ENCODE data around the gene GPR161. TPM values are rescaled to one million over a fixed set of nuclear protein-coding genes. Genes with fewer than 3 reads are reported as not detected.
A peak's percentile ranks its signal among the peaks of the same experiment; 100 is the strongest.

The GPR161 gene
- total and polyA plus RNA-seq, 9 of the 15 experiments (the other 6 are each of a cell fraction or from before 2014, with no cell fraction given): 0.15 to 2.4 (median 0.76) TPM

DNA sequence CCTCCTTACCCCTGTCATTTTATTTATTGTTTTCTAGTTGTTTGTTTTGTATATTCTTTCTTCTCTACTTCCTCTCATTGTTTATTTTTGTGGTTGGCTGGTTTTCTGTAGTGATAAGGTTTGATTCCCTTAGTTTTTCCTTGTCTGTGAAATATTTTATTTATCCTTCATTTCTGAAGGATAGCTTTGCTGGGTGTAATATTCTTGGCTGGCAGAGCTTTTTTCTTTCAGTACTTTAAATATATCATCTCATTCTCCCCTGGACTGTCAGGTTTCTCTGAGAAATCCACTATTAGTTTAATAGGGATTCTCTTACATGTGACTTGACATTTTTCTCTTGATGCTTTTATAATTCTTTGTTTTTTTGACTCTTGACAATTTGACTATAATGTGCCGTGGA, 23.2 kb upstream of the GPR161 start:
- H3K9me3 ChIP-seq (replicated peaks; ENCODE audit: control insufficient read depth, insufficient read depth, low read depth, low read length): peaks cover 2% of the 10 kb centered on the region; the same call in 1 of the 2 replicates
- no peak overlapping the region for H3K9ac ChIP-seq (ENCODE audit: insufficient read depth in 1 of 2, low read depth in 2 of 2, low read length in 2 of 2)
- H3K27me3 ChIP-seq (ENCODE audit: control insufficient read depth in 2 of 2, insufficient read depth in 2 of 2, low read length in 2 of 2): no peaks in the 10 kb centered on the region
- intact Hi-C loops (cut with micrococcal nuclease): loop anchor here (2.0 to 5.0 kb wide), 2 partner anchors 62 to 183 kb away; no protein-coding TSS in a partner anchor
- TF ChIP-seq ZFP1 (CRISPR knock-in tag; IDR thresholded peaks at IDR 0.05): peak; percentile 74; the same call in 1 of the 2 replicates
- TF ChIP-seq RAD21 (CRISPR knock-in tag; conservative IDR thresholded peaks at IDR 0.05 in 1 of 2, IDR thresholded peaks at IDR 0.05 in 1 of 2): no peak
- in situ Hi-C loops (cut with MboI): no loop called here
- WGBS (ENCODE audit: insufficient coverage, low coverage, missing lambda C conversion rate): 57% methylated on average over 1 of the region's 1 CpG
- H4K20me1 ChIP-seq (replicated peaks; ENCODE audit: control insufficient read depth, insufficient read depth, low read length): no peaks in the 10 kb centered on the region
- no peak for FAIRE-seq
- BruUV-seq (replicated peaks): no TSS peak
- no peaks in the 10 kb centered on the region for H3K79me2 ChIP-seq (ENCODE audit: control insufficient read depth, insufficient read depth, low read length)
- H3K4me3 ChIP-seq: no peak overlapping the region
- no peak overlapping the region for H3K4me2 ChIP-seq (ENCODE audit: insufficient read depth, low read length)
- no peak for ATAC-seq
- no peak overlapping the region for H2AFZ ChIP-seq (ENCODE audit: low read depth, low read length)
- DNase-seq (ENCODE audit: extremely low read depth in 1 of 4, low spot score in 3 of 4): no peak
- H3K4me1 ChIP-seq (replicated peaks in 1 of 2; ENCODE audit: control insufficient read depth in 2 of 2, insufficient read depth in 2 of 2, low read length in 2 of 2): peaks cover 9% of the 10 kb centered on the region in 2 experiments; a peak in 4 of 5 replicates
- H3K36me3 ChIP-seq (ENCODE audit: control insufficient read depth, insufficient read depth, low read length): no peaks in the 10 kb centered on the region
- no peaks in the 10 kb centered on the region for H3K9me1 ChIP-seq (ENCODE audit: control insufficient read depth, insufficient read depth, low read length)
- H3K27ac ChIP-seq (ENCODE audit: extremely low read depth, low read depth, low read length): no peak overlapping the region
- CTCF ChIA-PET (ENCODE audit: low intra/inter-chr PET ratio): no interaction called here
- POLR2A ChIA-PET: interaction anchor here (1.9 kb wide), 1 partner anchor 8 kb away, joined by 4 read pairs; no protein-coding TSS in a partner anchor

GRCh38 chr1:168159251-168159650, 22.5 kb upstream of the GPR161 start:
- TF ChIP-seq FOS (IDR thresholded peaks at IDR 0.05; ENCODE audit: extremely low read depth, insufficient read length) (no peak), THRAP3 (IDR thresholded peaks at IDR 0.05; ENCODE audit: borderline replicate concordance) (no peak), LARP7 (IDR thresholded peaks at IDR 0.05) (no peak), ZNF445 (CRISPR knock-in tag; IDR thresholded peaks at IDR 0.05; ENCODE audit: low read depth) (no peak), ZNF41 (CRISPR knock-in tag; conservative IDR thresholded peaks at IDR 0.05) (no peak), BRD9 (IDR thresholded peaks at IDR 0.05; ENCODE audit: low read depth, partially characterized antibody) (no peak), ZBTB9 (CRISPR knock-in tag; IDR thresholded peaks at IDR 0.05) (no peak), POLR2H (tag; IDR thresholded peaks at IDR 0.05; ENCODE audit: low read depth) (no peak), SMAD1 (IDR thresholded peaks at IDR 0.05; ENCODE audit: low read depth, low read length, partially characterized antibody) (no peak), ILK (tag; IDR thresholded peaks at IDR 0.05; ENCODE audit: borderline replicate concordance, low read depth) (no peak), HMG20A (CRISPR knock-in tag; conservative IDR thresholded peaks at IDR 0.05) (no peak)
- TF ChIP-seq, protein P1, sequence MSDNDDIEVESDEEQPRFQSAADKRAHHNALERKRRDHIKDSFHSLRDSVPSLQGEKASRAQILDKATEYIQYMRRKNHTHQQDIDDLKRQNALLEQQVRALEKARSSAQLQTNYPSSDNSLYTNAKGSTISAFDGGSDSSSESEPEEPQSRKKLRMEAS (CRISPR knock-in tag; IDR thresholded peaks at IDR 0.05): no peak
- Histone ChIP-seq H2AFZ (ENCODE audit: low read depth, low read length) (no peak overlapping the region), H3K9me1 (ENCODE audit: control insufficient read depth, insufficient read depth, low read length) (no peaks in the 10 kb centered on the region), H3K9ac (ENCODE audit: insufficient read depth in 1 of 2, low read depth in 2 of 2, low read length in 2 of 2) (no peak overlapping the region), H4K20me1 (replicated peaks; ENCODE audit: control insufficient read depth, insufficient read depth, low read length) (no peaks in the 10 kb centered on the region), H3K79me2 (ENCODE audit: control insufficient read depth, insufficient read depth, low read length) (no peaks in the 10 kb centered on the region), H3K9me3 (replicated peaks; ENCODE audit: control insufficient read depth, insufficient read depth, low read depth, low read length) (peaks cover 2% of the 10 kb centered on the region; the same call in 1 of the 2 replicates), H3K4me3 (no peak overlapping the region), H3K36me3 (ENCODE audit: control insufficient read depth, insufficient read depth, low read length) (no peaks in the 10 kb centered on the region), H3K27me3 (ENCODE audit: control insufficient read depth in 2 of 2, insufficient read depth in 2 of 2, low read length in 2 of 2) (no peaks in the 10 kb centered on the region), H3K4me2 (ENCODE audit: insufficient read depth, low read length) (no peak overlapping the region), H3K27ac (ENCODE audit: extremely low read depth, low read depth, low read length) (no peak overlapping the region), H3K4me1 (replicated peaks in 1 of 2; ENCODE audit: control insufficient read depth in 2 of 2, insufficient read depth in 2 of 2, low read length in 2 of 2) (peaks cover 9% of the 10 kb centered on the region in 2 experiments; a peak in 4 of 5 replicates)
- ChIA-PET POLR2A (no interaction called here), CTCF (ENCODE audit: low intra/inter-chr PET ratio) (no interaction called here)
- in situ Hi-C loops (cut with MboI) (no loop called here), intact Hi-C loops (cut with micrococcal nuclease) (no loop called here)
- BruUV-seq (replicated peaks): no TSS peak
- ATAC-seq: no peak
- DNase-seq (ENCODE audit: extremely low read depth in 1 of 4, low spot score in 3 of 4): no peak
- WGBS (ENCODE audit: insufficient coverage, low coverage, missing lambda C conversion rate): 0% methylated on average over 1 of the region's 1 CpG
- no peak for FAIRE-seq

Data from K562 (cell line).